ENCODE data around the gene MS4A3.

GRCh38 chr11:60100516-60100915 is 44.1 kb downstream of the MS4A3 start:
- TF ChIP-seq CTCF (IDR thresholded peaks at IDR 0.05 in 2 of 3, conservative IDR thresholded peaks at IDR 0.05 in 1 of 3; ENCODE audit: control insufficient read depth in 2 of 3, extremely low read depth in 1 of 3, insufficient read depth in 1 of 3, low read depth in 3 of 3, low read length in 3 of 3) = no peak
- TF ChIP-seq SIN3A (IDR thresholded peaks at IDR 0.05; ENCODE audit: low read depth, low read length) = no peak
- no peak for TF ChIP-seq REST (IDR thresholded peaks at IDR 0.05; ENCODE audit: low read depth, low read length)
- TF ChIP-seq ZBTB33 (IDR thresholded peaks at IDR 0.05) = no peak
- no peak for TF ChIP-seq USF2 (IDR thresholded peaks at IDR 0.05; ENCODE audit: borderline replicate concordance, low read depth, low read length)
- TF ChIP-seq KDM1A (IDR thresholded peaks at IDR 0.05; ENCODE audit: borderline replicate concordance) = no peak
- TF ChIP-seq ATF2 (IDR thresholded peaks at IDR 0.05; ENCODE audit: low read length) = no peak
- TF ChIP-seq ESRRA (IDR thresholded peaks at IDR 0.05; ENCODE audit: low read length) = no peak
- TF ChIP-seq POLR2AphosphoS5 (IDR thresholded peaks at IDR 0.05; ENCODE audit: low read length) = no peak
- TF ChIP-seq ZNF274 (IDR thresholded peaks at IDR 0.05; ENCODE audit: insufficient read depth, insufficient read length) = no peak
- no peak for TF ChIP-seq POLR2AphosphoS2 (IDR thresholded peaks at IDR 0.05; ENCODE audit: low read depth, low read length)

All from GM12878 (cell line).